Stimulated activated memory B cell treated with anti-CD40 and anti-IgM and Interleukin-4, amounts not matched to agents 10 μg/mL and 1 μg/mL and 100 μg/mL, for 72 hours (primary cell): ENCODE data around the gene S100A11.

ENCODE experiments used
- ATAC-seq: fragments of 150-1000 bp; cut with Tn5 transposase; 2 replicates; pipeline ENCODE4 v1.10.0; 2021
- H3K27ac Mint-ChIP-seq: one replicate; pipeline ENCODE4 v1.8.0; 2022; ENCODE audit warnings: mild to moderate bottlenecking, mixed read lengths
- H3K27me3 Mint-ChIP-seq: one replicate; pipeline ENCODE4 v1.8.0; 2022; ENCODE audit warnings: mixed read lengths
- H3K36me3 Mint-ChIP-seq: one replicate; pipeline ENCODE4 v1.8.0; 2022; ENCODE audit warnings: mixed read lengths
- H3K4me1 Mint-ChIP-seq: one replicate; pipeline ENCODE4 v1.8.0; 2022; ENCODE audit warnings: mixed read lengths
- H3K4me3 Mint-ChIP-seq: one replicate; pipeline ENCODE4 v1.8.0; 2022; ENCODE audit warnings: mild to moderate bottlenecking, moderate library complexity, mixed read lengths
- H3K9me3 Mint-ChIP-seq: one replicate; pipeline ENCODE4 v1.8.0; 2022; ENCODE audit warnings: mixed read lengths

The S100A11 gene

GRCh38 chr1:152000964-152001630 is 35.7 kb downstream of the S100A11 start:
- Mint-ChIP-seq H3K27me3 (peaks cover 27% of the 10 kb centered on the region), H3K36me3 (no peaks in the 10 kb centered on the region), H3K9me3 (no peaks in the 10 kb centered on the region), H3K27ac (peak overlapping the region; percentile 71), H3K4me3 (no peak overlapping the region), H3K4me1 (peaks cover 7% of the 10 kb centered on the region)
- ATAC-seq: no peak

DNA sequence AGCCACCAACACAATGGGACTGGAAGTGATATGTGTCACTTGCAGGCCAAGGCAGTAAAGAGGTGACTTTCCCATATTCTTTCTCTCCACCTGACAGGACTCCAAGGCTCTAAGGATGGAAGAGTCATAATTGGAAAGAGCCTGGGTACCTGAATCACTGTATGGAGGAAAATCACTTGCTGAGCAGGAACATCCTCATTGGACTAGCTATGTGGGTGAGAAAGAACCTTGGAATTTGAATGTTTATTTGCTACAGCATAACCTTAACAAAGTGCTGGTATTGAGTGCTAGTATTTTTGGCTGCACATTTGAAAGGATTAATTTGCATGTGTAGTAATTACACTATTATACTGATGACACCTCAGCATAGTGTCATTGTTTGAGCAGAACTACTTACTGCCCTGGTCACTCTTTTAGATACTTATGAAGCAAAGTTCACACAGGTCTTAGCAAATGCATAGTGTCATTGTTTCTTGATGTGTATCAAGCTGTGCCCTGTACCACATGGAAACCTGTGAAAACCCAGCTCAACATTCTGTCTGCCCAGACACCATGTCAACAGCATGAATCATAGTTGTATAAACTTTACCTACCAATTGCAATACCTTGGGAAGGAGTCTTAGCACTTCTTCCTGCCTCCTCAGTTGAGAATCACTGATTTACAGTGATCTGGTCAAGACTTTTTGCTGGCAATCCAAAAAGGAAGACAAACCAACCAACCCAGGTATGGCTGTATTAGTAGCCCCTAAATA is 38.0 kb downstream of the S100A11 start:
- Mint-ChIP-seq H3K9me3 (no peaks in the 10 kb centered on the region), H3K27me3 (peaks cover 20% of the 10 kb centered on the region), H3K4me3 (no peak overlapping the region), H3K27ac (no peak overlapping the region), H3K36me3 (no peaks in the 10 kb centered on the region), H3K4me1 (peaks cover 12% of the 10 kb centered on the region)
- ATAC-seq: no peak

DNA sequence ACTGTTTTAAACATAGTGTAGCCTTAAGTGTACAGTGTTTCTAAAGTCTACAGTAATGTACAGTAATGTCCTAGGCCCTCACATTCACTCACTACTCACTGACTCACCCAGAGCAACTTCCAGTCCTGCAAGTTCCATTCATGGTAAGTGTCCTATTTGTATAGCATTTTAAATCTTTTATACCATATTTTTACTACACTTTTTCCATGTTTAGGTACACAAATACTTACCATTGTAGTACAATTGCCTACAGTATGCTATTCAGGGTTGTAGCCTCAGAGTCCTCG is 39.6 kb downstream of the S100A11 start:
- no peak overlapping the region for H3K4me3 Mint-ChIP-seq
- H3K27me3 Mint-ChIP-seq: peaks cover 9% of the 10 kb centered on the region
- no peak overlapping the region for H3K27ac Mint-ChIP-seq
- H3K36me3 Mint-ChIP-seq: no peaks in the 10 kb centered on the region
- H3K9me3 Mint-ChIP-seq: no peaks in the 10 kb centered on the region
- H3K4me1 Mint-ChIP-seq: peaks cover 23% of the 10 kb centered on the region
- ATAC-seq: no peak

DNA sequence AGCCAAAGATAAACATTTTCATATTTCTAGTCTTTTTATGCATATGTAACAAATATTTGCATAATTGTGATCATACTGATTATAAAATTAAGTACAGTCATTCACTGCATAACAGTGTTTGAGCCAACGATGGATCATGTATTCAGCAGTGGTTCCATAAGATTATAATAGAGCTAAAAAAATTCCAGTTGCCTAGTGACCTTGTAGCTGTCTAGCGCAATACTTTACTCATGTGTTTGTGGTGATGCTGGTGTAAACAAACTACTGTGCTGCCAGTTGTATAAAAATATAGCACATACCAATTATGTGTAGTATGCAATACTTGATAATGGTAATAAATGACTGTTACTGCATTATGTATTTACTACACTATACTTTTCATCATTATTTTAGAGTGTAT is 41.0 kb downstream of the S100A11 start:
- Mint-ChIP-seq H3K4me3 (no peak overlapping the region), H3K4me1 (peaks cover 27% of the 10 kb centered on the region), H3K27ac (no peak overlapping the region), H3K27me3 (peaks cover 5% of the 10 kb centered on the region), H3K9me3 (no peaks in the 10 kb centered on the region), H3K36me3 (no peaks in the 10 kb centered on the region)
- no peak for ATAC-seq

DNA sequence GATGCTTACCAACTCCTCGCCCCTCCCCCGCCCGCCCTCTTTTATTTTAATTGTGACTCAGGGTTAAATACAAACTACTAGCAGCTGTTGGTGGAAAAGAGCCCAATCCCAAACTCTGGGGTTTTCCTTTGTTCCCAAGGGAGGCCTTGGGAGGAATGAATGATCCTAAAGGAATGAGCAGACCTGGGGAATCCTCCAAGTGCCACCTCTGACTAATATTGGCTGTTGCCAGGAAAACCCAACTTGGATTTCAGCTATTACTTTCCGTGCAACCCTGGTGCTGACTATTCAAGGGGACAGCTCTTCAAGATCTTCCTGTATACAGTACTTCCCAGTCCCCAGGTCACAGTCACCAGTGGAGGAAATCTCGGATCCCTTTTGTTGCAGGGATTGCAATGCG is 41.8 kb downstream of the S100A11 start:
- peaks cover 24% of the 10 kb centered on the region for H3K4me1 Mint-ChIP-seq
- peak overlapping the region; percentile 48 for H3K27ac Mint-ChIP-seq
- no peaks in the 10 kb centered on the region for H3K9me3 Mint-ChIP-seq
- no peak for ATAC-seq
- H3K27me3 Mint-ChIP-seq: no peaks in the 10 kb centered on the region
- peak overlapping the region; percentile 59 for H3K4me3 Mint-ChIP-seq
- H3K36me3 Mint-ChIP-seq: no peaks in the 10 kb centered on the region

DNA sequence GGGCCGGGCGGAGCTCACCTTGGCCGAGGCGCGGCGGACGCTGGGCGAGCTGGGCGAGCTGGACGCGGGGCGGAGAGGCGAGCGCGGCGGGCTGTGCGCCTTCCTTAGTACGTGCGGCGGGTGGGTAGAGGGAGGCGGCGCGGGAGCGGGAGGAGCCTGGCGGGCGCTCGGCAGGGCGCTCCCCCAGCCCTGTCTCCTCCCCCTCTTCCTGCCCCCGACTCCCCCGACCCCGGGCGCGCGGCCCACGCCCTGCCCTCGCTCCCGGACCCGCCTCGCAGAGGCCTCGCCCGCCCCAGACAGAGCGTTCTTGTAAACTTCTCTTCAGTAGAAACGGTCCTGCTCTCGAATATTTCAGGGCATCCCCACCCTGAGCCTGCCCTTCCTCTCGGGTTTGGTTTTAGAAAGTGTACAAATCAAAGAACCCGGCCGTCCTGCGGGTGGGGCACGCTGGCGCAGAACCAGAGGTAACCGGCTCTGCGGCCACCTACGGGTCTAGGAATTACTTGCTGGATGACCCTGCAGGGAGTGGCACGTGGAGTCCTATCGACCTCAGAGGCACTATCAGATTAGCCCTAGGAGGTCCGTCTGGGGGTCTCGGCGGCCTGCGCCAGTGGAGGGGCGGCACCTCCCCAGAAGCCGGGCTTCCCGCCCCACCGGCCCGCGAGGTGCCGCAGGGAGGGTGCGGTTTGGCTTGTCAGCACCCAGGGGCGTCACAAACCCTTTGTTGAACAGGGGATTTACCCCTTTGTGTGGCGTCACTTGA is 42.9 kb downstream of the S100A11 start, which contains the start of gene S100A10:
Gene S100A10, minus strand, starts transcription at position 126 of the 763 bp plus-strand sequence. CDS start 7,629 bp downstream, outside the sequence.
- Mint-ChIP-seq H3K9me3 (no peaks in the 10 kb centered on the region), H3K27ac (peak within 1 kb of the TSS; percentile 91), H3K4me1 (peaks cover 24% of the 10 kb centered on the region), H3K27me3 (no peaks in the 10 kb centered on the region), H3K4me3 (peak within 1 kb of the TSS; percentile 98), H3K36me3 (no peaks in the 10 kb centered on the region)
- ATAC-seq: peak; percentile 81

DNA sequence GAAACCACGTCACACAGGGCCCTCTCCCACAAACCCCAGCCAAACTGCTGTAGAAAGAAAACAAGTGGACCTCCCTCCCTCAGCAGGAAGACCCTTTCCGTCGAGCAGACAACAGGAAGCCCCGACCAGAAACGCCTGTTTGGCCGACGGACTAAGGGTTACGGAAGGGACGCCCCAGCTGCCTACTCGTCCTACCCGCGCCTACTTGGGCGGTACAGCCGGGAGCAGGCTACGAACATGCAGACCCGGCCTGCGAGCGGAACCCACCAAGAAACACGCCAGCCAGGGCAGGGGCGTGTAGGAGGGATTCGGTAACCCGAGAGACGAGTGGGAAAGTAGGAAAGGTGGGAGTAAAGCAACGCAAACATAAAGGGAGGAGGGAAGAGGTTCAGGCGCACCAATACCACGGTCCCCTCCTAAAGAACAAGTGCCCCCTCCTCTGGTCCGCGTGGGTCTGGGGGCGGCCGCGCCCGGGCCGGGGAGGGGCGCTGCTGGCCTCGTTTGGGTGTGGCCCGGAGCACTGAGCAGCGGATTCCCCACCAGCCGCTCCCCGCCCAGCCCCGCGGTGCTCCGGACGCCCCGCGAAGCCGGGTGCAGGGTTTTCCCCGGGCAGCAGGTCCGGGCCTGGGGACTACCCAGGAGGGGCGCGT is 43.6 kb downstream of the S100A11 start:
- Mint-ChIP-seq H3K4me3 (peak overlapping the region; percentile 98), H3K36me3 (no peaks in the 10 kb centered on the region), H3K27me3 (no peaks in the 10 kb centered on the region), H3K4me1 (peaks cover 24% of the 10 kb centered on the region), H3K27ac (peak overlapping the region; percentile 91), H3K9me3 (no peaks in the 10 kb centered on the region)
- ATAC-seq: peak; percentile 70

DNA sequence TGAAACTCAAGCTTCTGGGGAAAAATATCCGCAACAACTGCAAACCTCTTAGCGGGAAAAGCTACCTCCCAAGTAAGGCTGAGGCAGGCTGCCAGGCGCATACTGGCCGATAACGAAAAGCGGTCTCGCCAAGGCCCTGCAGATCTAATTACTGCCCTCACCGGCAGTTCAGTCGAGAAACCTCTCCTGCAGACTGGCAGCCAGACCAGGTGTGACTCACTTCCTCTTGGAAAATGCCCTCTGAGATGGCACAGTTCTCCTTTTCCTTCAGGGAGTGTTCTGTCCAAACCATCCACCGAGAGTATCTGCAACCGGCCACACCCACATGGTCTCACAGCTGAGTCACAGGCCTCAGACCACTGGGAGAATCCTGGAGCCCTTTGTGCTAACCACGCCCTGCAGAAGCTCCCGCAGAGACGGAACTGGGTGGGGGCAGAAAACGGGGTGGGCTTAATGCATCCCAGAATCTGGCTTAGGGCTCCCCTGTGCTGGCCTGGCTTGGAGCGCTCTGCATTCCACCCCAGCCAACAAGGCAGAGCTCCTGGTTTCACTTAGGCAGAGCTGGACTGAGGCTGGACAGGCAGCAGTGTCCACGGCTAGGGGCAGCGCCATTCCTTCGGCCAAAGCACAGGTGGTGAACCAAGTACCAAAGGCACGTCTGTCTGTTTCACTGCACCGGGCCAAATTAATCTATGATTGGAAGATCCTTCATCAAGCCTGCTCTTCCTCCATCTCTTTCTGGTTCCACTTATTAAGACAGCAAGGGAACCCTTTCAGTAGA is 44.3 kb downstream of the S100A11 start:
- Mint-ChIP-seq H3K4me3 (peak overlapping the region; percentile 98), H3K9me3 (no peaks in the 10 kb centered on the region), H3K36me3 (no peaks in the 10 kb centered on the region), H3K27ac (peak overlapping the region; percentile 91), H3K4me1 (peaks cover 24% of the 10 kb centered on the region), H3K27me3 (no peaks in the 10 kb centered on the region)
- ATAC-seq: no peak

GRCh38 chr1:151991663-151992302 is 45.0 kb downstream of the S100A11 start:
- Mint-ChIP-seq H3K9me3 (no peaks in the 10 kb centered on the region), H3K36me3 (no peaks in the 10 kb centered on the region), H3K4me1 (peaks cover 24% of the 10 kb centered on the region), H3K27me3 (no peaks in the 10 kb centered on the region), H3K4me3 (no peak overlapping the region), H3K27ac (no peak overlapping the region)
- ATAC-seq: no peak

DNA sequence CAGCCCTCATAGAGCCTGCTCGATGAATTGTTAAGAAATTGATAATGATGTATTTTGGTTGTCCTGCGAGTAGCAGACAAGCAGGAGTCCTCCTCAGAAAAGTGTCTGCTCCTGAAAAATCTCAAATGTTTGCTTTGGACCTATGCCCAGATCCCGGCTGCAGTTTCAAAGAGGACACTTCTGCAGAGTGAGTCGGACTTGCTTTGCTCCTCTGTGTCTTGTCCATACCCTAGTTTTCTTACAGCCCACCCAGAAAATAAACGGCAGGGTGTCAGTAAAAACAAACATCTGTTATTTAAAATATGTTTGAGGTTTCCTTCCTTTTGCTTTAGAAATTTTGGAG is 46.0 kb downstream of the S100A11 start:
- Mint-ChIP-seq H3K4me3 (no peak overlapping the region), H3K27me3 (no peaks in the 10 kb centered on the region), H3K4me1 (peaks cover 24% of the 10 kb centered on the region), H3K9me3 (no peaks in the 10 kb centered on the region), H3K36me3 (no peaks in the 10 kb centered on the region), H3K27ac (no peak overlapping the region)
- no peak for ATAC-seq

DNA sequence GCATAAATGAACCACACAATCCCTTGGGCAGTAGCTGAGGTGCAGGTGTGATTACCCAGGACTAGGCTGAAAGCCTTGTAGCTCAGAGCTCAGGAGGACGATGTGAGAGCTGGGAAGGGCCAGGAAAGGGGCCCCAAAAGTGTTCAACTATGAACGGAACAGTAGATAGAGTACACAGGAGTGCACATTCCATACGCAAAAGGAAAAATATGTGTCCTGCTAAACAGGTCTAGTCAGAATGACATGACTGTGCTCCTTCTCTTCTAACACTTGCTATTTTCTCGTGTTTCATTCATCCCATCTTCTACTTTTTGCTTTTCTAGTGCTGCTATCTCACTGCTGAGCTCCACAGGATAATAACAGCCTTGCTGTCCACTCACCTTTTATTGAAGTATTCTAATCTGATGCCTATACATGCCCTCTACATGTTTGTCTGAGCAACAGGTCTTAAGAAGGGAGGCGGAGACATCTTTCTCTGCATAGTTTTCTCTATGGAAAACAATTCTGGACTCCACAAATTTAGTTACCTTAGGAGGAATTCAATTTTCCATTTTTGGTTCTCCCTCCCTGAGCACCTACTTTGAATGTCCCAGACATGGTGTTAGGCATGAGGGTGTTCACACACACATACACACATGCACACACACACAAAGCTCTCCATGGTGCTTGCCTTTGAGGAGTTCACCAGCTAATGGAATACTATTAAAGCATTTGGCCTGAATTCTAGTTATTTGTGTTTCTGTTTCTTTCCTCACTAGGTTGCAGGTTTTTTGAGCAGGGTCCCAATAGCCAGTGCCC is 46.5 kb downstream of the S100A11 start:
- Mint-ChIP-seq H3K27me3 (no peaks in the 10 kb centered on the region), H3K4me3 (no peak overlapping the region), H3K9me3 (no peaks in the 10 kb centered on the region), H3K27ac (no peak overlapping the region), H3K4me1 (peaks cover 22% of the 10 kb centered on the region), H3K36me3 (no peaks in the 10 kb centered on the region)
- no peak for ATAC-seq

- no peak for ATAC-seq
- no peak overlapping the region for H3K4me3 Mint-ChIP-seq
- H3K27ac Mint-ChIP-seq: no peak overlapping the region
- H3K36me3 Mint-ChIP-seq: no peaks in the 10 kb centered on the region
- no peaks in the 10 kb centered on the region for H3K27me3 Mint-ChIP-seq
- H3K4me1 Mint-ChIP-seq: peaks cover 23% of the 10 kb centered on the region
- H3K9me3 Mint-ChIP-seq: no peaks in the 10 kb centered on the region
These were observed 47.5 kb downstream of the S100A11 start for GRCh38 chr1:151989211-151989862.

DNA sequence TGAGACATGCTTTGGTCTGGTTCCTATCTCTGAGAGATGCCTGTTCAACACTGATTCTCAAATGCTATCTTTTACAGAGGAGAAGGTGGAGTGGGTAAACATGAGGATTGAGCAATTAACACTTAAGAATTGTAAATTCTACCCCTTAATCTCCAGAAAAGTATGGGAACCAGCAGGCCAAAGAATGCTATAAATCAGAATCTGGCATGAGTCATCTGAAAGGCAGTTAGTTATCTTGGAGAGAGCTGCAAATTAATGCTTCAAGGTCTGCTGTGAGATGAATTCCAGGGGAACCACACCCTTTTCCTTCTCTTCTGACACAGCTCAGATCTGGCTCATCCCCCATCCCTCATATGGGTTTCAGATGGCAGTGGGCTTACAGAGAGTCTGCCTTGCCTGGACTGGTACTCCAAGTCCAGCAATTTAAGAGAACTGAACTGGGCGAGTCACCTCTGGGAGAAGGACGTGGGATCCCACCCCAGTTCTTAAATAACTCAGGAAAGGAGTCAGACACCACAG is 48.3 kb downstream of the S100A11 start:
- H3K4me1 Mint-ChIP-seq: peaks cover 29% of the 10 kb centered on the region
- no peak overlapping the region for H3K4me3 Mint-ChIP-seq
- H3K27me3 Mint-ChIP-seq: no peaks in the 10 kb centered on the region
- ATAC-seq: no peak
- peaks cover 8% of the 10 kb centered on the region for H3K36me3 Mint-ChIP-seq
- H3K27ac Mint-ChIP-seq: no peak overlapping the region
- no peaks in the 10 kb centered on the region for H3K9me3 Mint-ChIP-seq
